ENCODE measurements around the gene PRL.

The PRL gene

DNA sequence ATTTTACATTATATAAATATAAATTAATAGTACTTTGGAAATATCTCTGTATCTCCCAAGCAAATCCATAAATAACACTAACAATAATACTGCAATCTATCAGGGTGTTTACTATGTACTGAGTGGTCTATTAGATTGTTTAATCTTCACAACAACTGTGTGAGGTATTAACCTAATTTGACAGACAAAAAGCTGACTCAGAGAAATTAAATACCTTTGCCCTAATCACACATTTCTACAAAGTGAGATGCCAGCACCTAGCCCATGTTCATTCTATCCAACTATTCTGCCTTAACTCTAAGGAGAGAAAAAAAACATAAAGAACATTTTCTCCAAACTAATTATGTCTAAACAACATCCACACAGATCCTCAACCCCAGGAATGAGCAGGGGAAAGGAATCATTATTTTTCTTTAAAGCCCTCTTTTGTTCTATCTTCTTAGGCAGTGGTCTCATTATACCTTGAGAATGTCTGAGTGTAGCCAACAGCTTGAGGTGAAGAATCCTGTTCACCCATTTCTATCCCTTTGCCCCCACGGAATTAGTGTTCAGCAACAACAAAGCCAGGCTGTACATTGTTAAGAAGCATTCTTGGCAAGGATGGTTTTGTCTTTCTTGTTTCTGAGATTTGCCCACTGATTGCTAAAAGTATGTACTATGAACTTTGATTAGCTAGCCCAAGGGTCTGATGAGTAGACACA lies 42.7 kb downstream of the PRL start:
- DNase-seq (ENCODE audit: low spot score in 2 of 2) (no peak), ATAC-seq (no peak)
- peaks cover 3% of the 10 kb centered on the region for H3K9me3 Mint-ChIP-seq
- no peak overlapping the region for H3K4me3 Mint-ChIP-seq
- no peaks in the 10 kb centered on the region for H3K36me3 Mint-ChIP-seq
- H3K27ac Mint-ChIP-seq: no peak overlapping the region
- H3K4me1 Mint-ChIP-seq: no peaks in the 10 kb centered on the region

DNA sequence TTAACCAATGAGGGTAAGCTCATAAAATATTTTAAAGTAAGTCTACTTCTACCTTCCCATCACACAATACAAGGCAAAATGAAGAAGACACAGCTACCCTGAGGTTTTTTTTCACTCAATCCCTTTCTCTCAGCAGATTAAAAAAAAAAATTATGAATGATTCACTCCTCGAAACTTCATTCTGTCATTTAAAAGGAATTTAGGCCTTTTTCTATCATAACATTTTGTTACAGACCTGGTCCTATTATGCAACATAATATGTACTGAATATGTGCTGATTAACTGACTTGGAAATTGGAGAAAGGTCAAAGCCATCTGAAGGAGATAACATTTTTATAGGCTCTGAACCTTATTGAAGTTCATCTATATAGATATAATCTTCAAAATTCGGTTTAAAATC lies 45.5 kb downstream of the PRL start:
- Mint-ChIP-seq H3K27ac (no peak overlapping the region), H3K36me3 (no peaks in the 10 kb centered on the region), H3K4me1 (no peaks in the 10 kb centered on the region), H3K4me3 (no peak overlapping the region), H3K9me3 (peaks cover 8% of the 10 kb centered on the region)
- DNase-seq (ENCODE audit: low spot score in 2 of 2) (no peak), ATAC-seq (no peak)

GRCh38 chr6:22250486-22250885 lies 46.4 kb downstream of the PRL start:
- ATAC-seq (no peak), DNase-seq (ENCODE audit: low spot score in 2 of 2) (no peak)
- H3K27ac Mint-ChIP-seq: no peak overlapping the region
- H3K4me1 Mint-ChIP-seq: no peaks in the 10 kb centered on the region
- H3K9me3 Mint-ChIP-seq: peaks cover 8% of the 10 kb centered on the region
- no peaks in the 10 kb centered on the region for H3K36me3 Mint-ChIP-seq
- H3K4me3 Mint-ChIP-seq: no peak overlapping the region

DNA sequence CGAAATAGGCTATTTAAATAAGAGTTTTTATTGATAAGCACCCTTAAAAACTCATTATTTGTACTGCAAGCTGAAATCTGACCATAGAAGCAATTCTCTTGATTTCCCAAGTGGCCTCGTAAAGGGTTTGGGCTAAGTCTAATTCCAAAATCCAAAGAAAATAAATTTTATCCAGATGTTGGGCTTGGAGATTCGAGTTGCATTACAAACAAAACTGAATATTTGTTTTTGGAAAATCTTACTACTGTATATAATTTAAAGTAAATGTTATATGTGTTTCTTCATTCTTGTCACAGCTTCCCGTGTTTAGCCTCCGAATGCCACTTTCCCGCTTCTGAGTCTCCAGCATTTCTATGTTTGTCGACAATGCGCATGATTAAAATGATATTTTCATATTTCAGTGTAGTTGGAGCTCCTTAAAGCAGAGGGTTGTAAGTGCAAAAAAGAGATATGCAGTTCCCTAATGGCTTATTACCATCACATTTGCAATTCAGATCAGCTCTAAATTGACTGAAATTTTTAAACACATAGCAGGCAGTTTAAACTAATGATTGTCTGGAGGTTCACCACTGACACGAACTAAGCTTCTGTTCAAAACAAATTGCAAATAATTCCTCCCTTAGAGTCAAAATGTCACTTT lies 47.0 kb downstream of the PRL start:
- Mint-ChIP-seq H3K9me3 (peaks cover 8% of the 10 kb centered on the region), H3K36me3 (no peaks in the 10 kb centered on the region), H3K4me1 (no peaks in the 10 kb centered on the region), H3K4me3 (no peak overlapping the region), H3K27ac (no peak overlapping the region)
- ATAC-seq (no peak), DNase-seq (ENCODE audit: low spot score in 2 of 2) (no peak)

DNA sequence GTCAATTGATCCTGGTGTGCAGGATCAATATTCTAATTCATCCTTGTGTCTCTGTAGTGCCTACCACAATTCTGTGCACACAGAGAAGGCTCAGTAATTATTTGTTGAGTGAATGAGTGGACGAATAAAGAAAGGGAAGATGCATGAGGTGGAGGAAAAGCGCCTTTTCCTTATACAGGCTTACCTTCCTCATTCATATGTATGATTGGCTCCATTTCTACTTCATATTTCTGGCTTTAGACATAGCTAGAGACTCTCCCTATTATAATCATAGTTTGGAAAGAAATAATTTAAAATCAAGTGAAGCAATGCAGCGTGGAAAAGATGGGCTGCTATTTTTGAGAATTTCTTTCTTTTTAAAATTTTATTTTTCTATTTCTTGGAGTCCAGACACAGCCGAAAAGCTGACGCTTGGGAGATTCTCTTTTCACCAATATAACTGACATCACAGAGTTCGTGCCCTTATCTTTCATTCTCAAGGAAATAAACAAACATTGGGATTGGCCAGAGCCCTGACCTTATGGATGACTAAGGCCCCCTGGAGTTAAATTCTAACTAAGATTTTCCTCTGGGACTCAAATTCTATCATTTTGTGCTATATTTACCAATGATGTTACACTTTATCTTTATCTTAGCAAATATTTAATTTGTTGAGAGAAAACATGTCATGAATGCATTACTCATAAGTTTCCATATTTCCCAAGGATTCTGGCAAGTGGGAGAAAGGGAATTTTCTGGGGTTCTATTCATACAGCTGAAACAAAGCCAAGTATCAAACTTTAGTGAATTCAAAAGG lies 48.1 kb downstream of the PRL start:
- DNase-seq (ENCODE audit: low spot score in 2 of 2) (no peak), ATAC-seq (no peak)
- Mint-ChIP-seq H3K27ac (no peak overlapping the region), H3K4me1 (no peaks in the 10 kb centered on the region), H3K9me3 (peaks cover 9% of the 10 kb centered on the region), H3K4me3 (no peak overlapping the region), H3K36me3 (no peaks in the 10 kb centered on the region)

GRCh38 chr6:22247916-22248482 lies 48.8 kb downstream of the PRL start:
- H3K4me3 Mint-ChIP-seq: no peak overlapping the region
- ATAC-seq (no peak), DNase-seq (ENCODE audit: low spot score in 2 of 2) (no peak)
- H3K9me3 Mint-ChIP-seq: peaks cover 10% of the 10 kb centered on the region
- no peak overlapping the region for H3K27ac Mint-ChIP-seq
- H3K36me3 Mint-ChIP-seq: no peaks in the 10 kb centered on the region
- H3K4me1 Mint-ChIP-seq: no peaks in the 10 kb centered on the region

DNA sequence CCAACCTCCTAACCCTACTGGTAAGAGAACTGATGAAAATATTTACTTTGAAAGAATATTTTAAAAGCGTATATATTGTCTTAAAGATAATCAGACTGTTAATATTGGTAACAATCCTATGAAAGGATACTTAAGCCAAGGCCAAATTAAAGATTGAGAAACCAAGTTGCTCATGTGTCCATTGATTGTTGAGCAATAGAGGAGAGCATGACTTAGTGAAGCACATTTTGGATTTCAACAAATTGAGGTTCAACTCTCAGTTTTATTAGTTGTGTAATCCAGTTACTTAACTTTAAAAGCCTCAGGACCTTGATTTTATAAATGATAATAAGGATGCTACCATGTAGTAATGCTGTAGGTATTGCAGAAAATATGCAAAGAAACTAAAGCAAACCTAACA lies 56.8 kb downstream of the PRL start:
- H3K4me1 Mint-ChIP-seq: no peaks in the 10 kb centered on the region
- no peak overlapping the region for H3K27ac Mint-ChIP-seq
- ATAC-seq: no peak

GRCh38 chr6:22239261-22239921 lies 57.4 kb downstream of the PRL start:
- ATAC-seq (no peak), DNase-seq (ENCODE audit: low spot score in 2 of 2) (no peak)
- H3K27ac Mint-ChIP-seq: no peak overlapping the region
- no peaks in the 10 kb centered on the region for H3K4me1 Mint-ChIP-seq
- H3K36me3 Mint-ChIP-seq: no peaks in the 10 kb centered on the region
- no peak overlapping the region for H3K4me3 Mint-ChIP-seq
- H3K9me3 Mint-ChIP-seq: peaks cover 23% of the 10 kb centered on the region

More for the DNA sequence above, 56.8 kb downstream of the PRL start:
- no peak for DNase-seq (ENCODE audit: low spot score in 2 of 2)
- no peaks in the 10 kb centered on the region for H3K36me3 Mint-ChIP-seq
- peaks cover 21% of the 10 kb centered on the region for H3K9me3 Mint-ChIP-seq
- no peak overlapping the region for H3K4me3 Mint-ChIP-seq

DNA sequence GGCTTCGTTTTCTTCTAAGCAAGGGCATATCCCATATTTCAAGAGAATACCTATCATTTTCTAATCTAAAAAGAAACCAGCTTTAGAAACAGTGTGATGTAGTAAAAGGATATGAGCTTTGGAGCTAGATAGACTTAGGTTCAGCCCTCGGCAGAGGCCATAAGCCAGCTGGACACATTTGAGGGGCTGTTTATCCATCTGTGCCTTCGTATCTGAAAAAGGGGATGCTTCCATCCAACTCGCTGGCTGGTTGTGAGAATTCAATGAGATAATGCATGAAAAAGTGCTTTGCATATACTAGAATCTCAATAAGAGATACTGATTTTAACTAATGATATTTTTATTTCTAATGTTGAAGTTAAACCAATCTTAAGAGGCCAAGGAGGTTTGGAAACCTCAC lies 58.0 kb downstream of the PRL start:
- Mint-ChIP-seq H3K4me1 (no peaks in the 10 kb centered on the region), H3K9me3 (peaks cover 24% of the 10 kb centered on the region), H3K36me3 (no peaks in the 10 kb centered on the region), H3K4me3 (no peak overlapping the region), H3K27ac (no peak overlapping the region)
- no peak for ATAC-seq
- DNase-seq (ENCODE audit: low spot score in 2 of 2): no peak

- ATAC-seq (no peak), DNase-seq (ENCODE audit: low spot score in 2 of 2) (no peak)
- H3K4me3 Mint-ChIP-seq: no peak overlapping the region
- no peak overlapping the region for H3K27ac Mint-ChIP-seq
- peaks cover 22% of the 10 kb centered on the region for H3K9me3 Mint-ChIP-seq
- no peaks in the 10 kb centered on the region for H3K36me3 Mint-ChIP-seq
- no peaks in the 10 kb centered on the region for H3K4me1 Mint-ChIP-seq
Measured at GRCh38 chr6:22237526-22237925, 59.3 kb downstream of the PRL start.

Measured in stimulated activated effector memory CD8-positive, alpha-beta T cell treated with anti-CD3 and anti-CD28 coated beads, Interleukin-12 subunit alpha, Interleukin-12 subunit beta, amount 100 ng/mL, for 72 hours (primary cell).